Measurements from ENCODE around the gene NXF1. TPM values are rescaled to one million over a fixed set of nuclear protein-coding genes. Genes with fewer than 3 reads are reported as not detected.
A peak's percentile ranks its signal among the peaks of the same experiment; 100 is the strongest.

NXF1 gene
- total and polyA plus RNA-seq, 2 of the 13 experiments (the other 11 are each of a cell fraction or from before 2014, with no cell fraction given): 30.4 to 30.9 TPM

GRCh38 chr11:62787005-62787759 lies 18.1 kb downstream of the NXF1 start, which contains the start of gene TMEM179B (continued):
- TF ChIP-seq ZNF772 (CRISPR knock-in tag; IDR thresholded peaks at IDR 0.05) (peak; percentile 79; the same call in 1 of the 2 replicates), HOXA5 (CRISPR knock-in tag; IDR thresholded peaks at IDR 0.05) (peak; percentile 57), SALL1 (CRISPR knock-in tag; IDR thresholded peaks at IDR 0.05) (peak; percentile 88), ZNF234 (CRISPR knock-in tag; conservative IDR thresholded peaks at IDR 0.05) (0 out of 2 replicates have a peak, but pooled peaks have one; percentile 69), HBP1 (CRISPR knock-in tag; IDR thresholded peaks at IDR 0.05; ENCODE audit: low read depth) (0 out of 2 replicates have a peak, but pooled peaks have one; percentile 43), ZNF331 (CRISPR knock-in tag; IDR thresholded peaks at IDR 0.05) (peak; percentile 31), RXRA (CRISPR knock-in tag; IDR thresholded peaks at IDR 0.05) (peak; percentile 82), ZNF616 (CRISPR knock-in tag; IDR thresholded peaks at IDR 0.05; ENCODE audit: low read depth) (no peak; the same call in 1 of the 2 replicates), MZF1 (CRISPR knock-in tag; IDR thresholded peaks at IDR 0.05; ENCODE audit: borderline replicate concordance) (no peak), FIP1L1 (IDR thresholded peaks at IDR 0.05; ENCODE audit: borderline replicate concordance, insufficient read depth, low read depth, low read length) (0 out of 2 replicates have a peak, but pooled peaks have one; percentile 75), JARID2 (CRISPR knock-in tag; IDR thresholded peaks at IDR 0.05; ENCODE audit: insufficient replicate concordance) (peak; percentile 29), ZBTB3 (CRISPR knock-in tag; IDR thresholded peaks at IDR 0.05; ENCODE audit: borderline replicate concordance, low read depth) (peak; percentile 78; the same call in 1 of the 2 replicates), ZNF780A (CRISPR knock-in tag; IDR thresholded peaks at IDR 0.05) (no peak; the same call in 1 of the 2 replicates), ZBTB46 (CRISPR knock-in tag; IDR thresholded peaks at IDR 0.05; ENCODE audit: borderline replicate concordance) (no peak), STAT6 (CRISPR knock-in tag; IDR thresholded peaks at IDR 0.05; ENCODE audit: borderline replicate concordance) (no peak), CSRNP1 (CRISPR knock-in tag; IDR thresholded peaks at IDR 0.05) (peak; percentile 99)
